ENCODE measurements around the gene S100B. TPM values are rescaled to one million over a fixed set of nuclear protein-coding genes. Genes with fewer than 3 reads are reported as not detected.
"Not testable (repeated sequence)": the region's sequence is repeated elsewhere in the genome, so short reads cannot be mapped to it uniquely, and the experiment has no call there.

The S100B gene
- polyA plus RNA-seq, 4 donors, result 4.3 to 14.2 (median 4.5) TPM; not detected in 1

- no peak overlapping the region for H3K27ac ChIP-seq (ENCODE audit: low read depth in 1 of 3, low read length in 2 of 3)
- no peaks in the 10 kb centered on the region for H3K27me3 ChIP-seq (ENCODE audit: control insufficient read depth in 3 of 3, insufficient read depth in 3 of 3, low read length in 3 of 3)
- no peaks in the 10 kb centered on the region for H3K4me1 ChIP-seq (ENCODE audit: control insufficient read depth in 3 of 3, insufficient read depth in 2 of 3, low read depth in 1 of 3, low read length in 2 of 3)
- 64 to 91% (median 75%) methylated on average over 7 of the region's 7 CpGs for WGBS, 3 donors
- no peak overlapping the region for H3K4me3 ChIP-seq (ENCODE audit: low read depth in 1 of 3, low read length in 3 of 3)
- H3K9me3 ChIP-seq (ENCODE audit: control insufficient read depth in 2 of 2, insufficient read depth in 1 of 2, low read depth in 1 of 2, low read length in 1 of 2), result peaks cover 2 to 24% of the 10 kb centered on the region in 2 donors
- H3K36me3 ChIP-seq (ENCODE audit: control insufficient read depth in 3 of 3, insufficient read depth in 2 of 3, low read depth in 1 of 3, low read length in 3 of 3), result peaks cover 0 to 6% (median 6%) of the 10 kb centered on the region in 3 donors
- FAIRE-seq (no peak), DNase-seq (no peak)
Measured at GRCh38 chr21:46585191-46585953, 19.5 kb downstream of the S100B start.

GRCh38 chr21:46581780-46582307, 23.0 kb downstream of the S100B start:
- H3K4me3 ChIP-seq (ENCODE audit: low read depth in 1 of 3, low read length in 3 of 3), result no peak overlapping the region
- H3K27me3 ChIP-seq (ENCODE audit: control insufficient read depth in 3 of 3, insufficient read depth in 3 of 3, low read length in 3 of 3), result no peaks in the 10 kb centered on the region
- no peak overlapping the region for H3K27ac ChIP-seq (ENCODE audit: low read depth in 1 of 3, low read length in 2 of 3)
- peaks cover 0 to 6% (median 6%) of the 10 kb centered on the region in 3 donors for H3K36me3 ChIP-seq (ENCODE audit: control insufficient read depth in 3 of 3, insufficient read depth in 2 of 3, low read depth in 1 of 3, low read length in 3 of 3)
- 98 to 99% (median 98%) methylated on average over 5 of the region's 5 CpGs for WGBS, 3 donors
- DNase-seq, result no peak
- H3K9me3 ChIP-seq (ENCODE audit: control insufficient read depth in 2 of 2, insufficient read depth in 1 of 2, low read depth in 1 of 2, low read length in 1 of 2), result peaks cover 2 to 24% of the 10 kb centered on the region in 2 donors
- FAIRE-seq, result no peak
- no peaks in the 10 kb centered on the region for H3K4me1 ChIP-seq (ENCODE audit: control insufficient read depth in 3 of 3, insufficient read depth in 2 of 3, low read depth in 1 of 3, low read length in 2 of 3)

- H3K9me3 ChIP-seq (ENCODE audit: control insufficient read depth in 2 of 2, insufficient read depth in 1 of 2, low read depth in 1 of 2, low read length in 1 of 2), result peaks cover 2 to 16% of the 10 kb centered on the region in 2 donors
- not testable (repeated sequence) for H3K36me3 ChIP-seq (ENCODE audit: control insufficient read depth in 3 of 3, insufficient read depth in 2 of 3, low read depth in 1 of 3, low read length in 3 of 3); DNase-seq; H3K27ac ChIP-seq (ENCODE audit: low read depth in 1 of 3, low read length in 2 of 3); H3K4me3 ChIP-seq (ENCODE audit: low read depth in 1 of 3, low read length in 3 of 3); H3K4me1 ChIP-seq (ENCODE audit: control insufficient read depth in 3 of 3, insufficient read depth in 2 of 3, low read depth in 1 of 3, low read length in 2 of 3); FAIRE-seq; H3K27me3 ChIP-seq (ENCODE audit: control insufficient read depth in 3 of 3, insufficient read depth in 3 of 3, low read length in 3 of 3)
- WGBS, 3 donors, result 94 to 100% (median 95%) methylated on average over 2 of the region's 2 CpGs
Measured at GRCh38 chr21:46579394-46579793, 25.5 kb downstream of the S100B start.

GRCh38 chr21:46577786-46578185, 27.1 kb downstream of the S100B start:
- not testable (repeated sequence) for H3K4me3 ChIP-seq (ENCODE audit: low read depth in 1 of 3, low read length in 3 of 3); H3K4me1 ChIP-seq (ENCODE audit: control insufficient read depth in 3 of 3, insufficient read depth in 2 of 3, low read depth in 1 of 3, low read length in 2 of 3); H3K27me3 ChIP-seq (ENCODE audit: control insufficient read depth in 3 of 3, insufficient read depth in 3 of 3, low read length in 3 of 3); H3K27ac ChIP-seq (ENCODE audit: low read depth in 1 of 3, low read length in 2 of 3); H3K36me3 ChIP-seq (ENCODE audit: control insufficient read depth in 3 of 3, insufficient read depth in 2 of 3, low read depth in 1 of 3, low read length in 3 of 3); FAIRE-seq; DNase-seq
- 80 to 95% (median 89%) methylated on average over 5 of the region's 5 CpGs for WGBS, 3 donors
- H3K9me3 ChIP-seq (ENCODE audit: control insufficient read depth in 2 of 2, insufficient read depth in 1 of 2, low read depth in 1 of 2, low read length in 1 of 2), result peaks cover 2 to 17% of the 10 kb centered on the region in 2 donors

GRCh38 chr21:46572850-46573249, 32.0 kb downstream of the S100B start:
- Histone ChIP-seq H3K36me3 (ENCODE audit: control insufficient read depth in 3 of 3, insufficient read depth in 2 of 3, low read depth in 1 of 3, low read length in 3 of 3) (peaks cover 3 to 15% (median 8%) of the 10 kb centered on the region in 3 donors), H3K27ac (ENCODE audit: low read depth in 1 of 3, low read length in 2 of 3) (no peak overlapping the region), H3K4me3 (ENCODE audit: low read depth in 1 of 3, low read length in 3 of 3) (no peak overlapping the region), H3K27me3 (ENCODE audit: control insufficient read depth in 3 of 3, insufficient read depth in 3 of 3, low read length in 3 of 3) (no peaks in the 10 kb centered on the region), H3K9me3 (ENCODE audit: control insufficient read depth in 2 of 2, insufficient read depth in 1 of 2, low read depth in 1 of 2, low read length in 1 of 2) (peaks cover 0 to 11% of the 10 kb centered on the region in 2 donors), H3K4me1 (ENCODE audit: control insufficient read depth in 3 of 3, insufficient read depth in 2 of 3, low read depth in 1 of 3, low read length in 2 of 3) (no peaks in the 10 kb centered on the region)
- FAIRE-seq (no peak), DNase-seq (no peak)
- 97 to 100% (median 99%) methylated on average over 1 of the region's 1 CpG for WGBS, 3 donors

GRCh38 chr21:46570631-46571030, 34.3 kb downstream of the S100B start:
- Histone ChIP-seq H3K36me3 (ENCODE audit: control insufficient read depth in 3 of 3, insufficient read depth in 2 of 3, low read depth in 1 of 3, low read length in 3 of 3) (peaks cover 3 to 34% (median 15%) of the 10 kb centered on the region in 3 donors), H3K9me3 (ENCODE audit: control insufficient read depth in 2 of 2, insufficient read depth in 1 of 2, low read depth in 1 of 2, low read length in 1 of 2) (peaks cover 0 to 9% of the 10 kb centered on the region in 2 donors), H3K27ac (ENCODE audit: low read depth in 1 of 3, low read length in 2 of 3) (no peak overlapping the region), H3K4me3 (ENCODE audit: low read depth in 1 of 3, low read length in 3 of 3) (no peak overlapping the region), H3K27me3 (ENCODE audit: control insufficient read depth in 3 of 3, insufficient read depth in 3 of 3, low read length in 3 of 3) (no peaks in the 10 kb centered on the region), H3K4me1 (ENCODE audit: control insufficient read depth in 3 of 3, insufficient read depth in 2 of 3, low read depth in 1 of 3, low read length in 2 of 3) (no peaks in the 10 kb centered on the region)
- DNase-seq (no peak), FAIRE-seq (no peak)

GRCh38 chr21:46570119-46570518, 34.8 kb downstream of the S100B start:
- H3K9me3 ChIP-seq (ENCODE audit: control insufficient read depth in 2 of 2, insufficient read depth in 1 of 2, low read depth in 1 of 2, low read length in 1 of 2), result peaks cover 0 to 9% of the 10 kb centered on the region in 2 donors
- FAIRE-seq (no peak), DNase-seq (no peak)
- no peaks in the 10 kb centered on the region for H3K4me1 ChIP-seq (ENCODE audit: control insufficient read depth in 3 of 3, insufficient read depth in 2 of 3, low read depth in 1 of 3, low read length in 2 of 3)
- WGBS, 3 donors, result 78 to 85% (median 84%) methylated on average over 2 of the region's 2 CpGs
- no peaks in the 10 kb centered on the region for H3K27me3 ChIP-seq (ENCODE audit: control insufficient read depth in 3 of 3, insufficient read depth in 3 of 3, low read length in 3 of 3)
- H3K27ac ChIP-seq (ENCODE audit: low read depth in 1 of 3, low read length in 2 of 3), result no peak overlapping the region
- H3K36me3 ChIP-seq (ENCODE audit: control insufficient read depth in 3 of 3, insufficient read depth in 2 of 3, low read depth in 1 of 3, low read length in 3 of 3), result peaks cover 3 to 38% (median 15%) of the 10 kb centered on the region in 3 donors
- H3K4me3 ChIP-seq (ENCODE audit: low read depth in 1 of 3, low read length in 3 of 3), result no peak overlapping the region

GRCh38 chr21:46569081-46569480, 35.8 kb downstream of the S100B start:
- Histone ChIP-seq H3K27ac (ENCODE audit: low read depth in 1 of 3, low read length in 2 of 3) (no peak overlapping the region), H3K36me3 (ENCODE audit: control insufficient read depth in 3 of 3, insufficient read depth in 2 of 3, low read depth in 1 of 3, low read length in 3 of 3) (peaks cover 3 to 48% (median 18%) of the 10 kb centered on the region in 3 donors), H3K9me3 (ENCODE audit: control insufficient read depth in 2 of 2, insufficient read depth in 1 of 2, low read depth in 1 of 2, low read length in 1 of 2) (peaks cover 0 to 9% of the 10 kb centered on the region in 2 donors), H3K27me3 (ENCODE audit: control insufficient read depth in 3 of 3, insufficient read depth in 3 of 3, low read length in 3 of 3) (no peaks in the 10 kb centered on the region), H3K4me3 (ENCODE audit: low read depth in 1 of 3, low read length in 3 of 3) (no peak overlapping the region), H3K4me1 (ENCODE audit: control insufficient read depth in 3 of 3, insufficient read depth in 2 of 3, low read depth in 1 of 3, low read length in 2 of 3) (no peaks in the 10 kb centered on the region)
- DNase-seq, result no peak
- 93 to 97% (median 97%) methylated on average over 1 of the region's 1 CpG for WGBS, 3 donors
- no peak for FAIRE-seq

Data from small intestine (tissue), 7 donors.